ENCODE results near the gene PHKB.
"Not testable (repeated sequence)": the region's sequence is repeated elsewhere in the genome, so short reads cannot be mapped to it uniquely, and the experiment has no call there.

PHKB gene

GRCh38 chr16:47519037-47519436, 57.9 kb downstream of the PHKB start:
- DNase-seq: no peak

- DNase-seq: no peak
These were observed 58.4 kb downstream of the PHKB start for GRCh38 chr16:47519546-47519945.

GRCh38 chr16:47519996-47520679, 59.0 kb downstream of the PHKB start:
- DNase-seq: no peak

GRCh38 chr16:47523342-47524006, 62.3 kb downstream of the PHKB start:
- no peak for DNase-seq

GRCh38 chr16:47524007-47524405, 62.9 kb downstream of the PHKB start:
- DNase-seq: no peak

- DNase-seq: no peak
These were observed 67.3 kb downstream of the PHKB start for GRCh38 chr16:47528431-47528830.

GRCh38 chr16:47533744-47534292, 72.7 kb downstream of the PHKB start:
- DNase-seq: no peak

GRCh38 chr16:47538472-47538871, 77.3 kb downstream of the PHKB start:
- DNase-seq: no peak

- not testable (repeated sequence) for DNase-seq
These were observed 78.9 kb downstream of the PHKB start for GRCh38 chr16:47539707-47540670.

- DNase-seq: not testable (repeated sequence)
These were observed 80.0 kb downstream of the PHKB start for GRCh38 chr16:47541135-47541534.

- not testable (repeated sequence) for DNase-seq
These were observed 83.1 kb downstream of the PHKB start for GRCh38 chr16:47544255-47544654.

- DNase-seq: not testable (repeated sequence)
These were observed 90.1 kb downstream of the PHKB start for GRCh38 chr16:47551185-47551584.

GRCh38 chr16:47551767-47552166, 90.6 kb downstream of the PHKB start:
- DNase-seq: not testable (repeated sequence)

GRCh38 chr16:47553853-47554564, 92.9 kb downstream of the PHKB start:
- DNase-seq: no peak

- not testable (repeated sequence) for DNase-seq
These were observed 93.5 kb downstream of the PHKB start for GRCh38 chr16:47554587-47554986.

- DNase-seq: no peak
These were observed 100.2 kb downstream of the PHKB start for GRCh38 chr16:47561286-47561685.

- no peak for DNase-seq
These were observed 101.2 kb downstream of the PHKB start for GRCh38 chr16:47562366-47562765.

GRCh38 chr16:47565454-47565853, 104.3 kb downstream of the PHKB start:
- no peak for DNase-seq

GRCh38 chr16:47567321-47567720, 106.2 kb downstream of the PHKB start:
- no peak for DNase-seq

GRCh38 chr16:47568351-47568750, 107.2 kb downstream of the PHKB start:
- no peak for DNase-seq

- DNase-seq: no peak
These were observed 109.9 kb downstream of the PHKB start for GRCh38 chr16:47571049-47571448.

GRCh38 chr16:47571711-47572110, 110.6 kb downstream of the PHKB start:
- DNase-seq: no peak
